ENCODE results near the gene GANAB. TPM values are rescaled to one million over a fixed set of nuclear protein-coding genes. Genes with fewer than 3 reads are reported as not detected.

The GANAB gene
- total and polyA plus RNA-seq, 7 donors, result 34.3 to 64.6 (median 62.0) TPM

- 38 to 53% (median 44%) methylated on average over 6 of the region's 6 CpGs for WGBS, 3 donors
- ATAC-seq (no peak), DNase-seq (no peak)
- Histone ChIP-seq H3K9me3 (no peaks in the 10 kb centered on the region), H3K4me1 (peaks cover 32% of the 10 kb centered on the region), H3K36me3 (ENCODE audit: insufficient read depth in 1 of 2, low read depth in 1 of 2) (peaks cover 0 to 48% of the 10 kb centered on the region in 2 donors), H3K27me3 (ENCODE audit: insufficient read depth in 3 of 3, low read length in 2 of 3) (no peaks in the 10 kb centered on the region), H3K4me3 (no peak overlapping the region), H3K27ac (peak overlapping the region; percentile 97)
- intact Hi-C loops (cut with DNase I), result no loop called here
- TF ChIP-seq CTCF (IDR thresholded peaks at IDR 0.05), result no peak
Measured at GRCh38 chr11:62647609-62648005, 1.2 kb upstream of the GANAB start.

GRCh38 chr11:62646825-62647608, 604 bp upstream of the GANAB start:
- Histone ChIP-seq H3K4me3 (peak overlapping the region; percentile 100), H3K36me3 (ENCODE audit: insufficient read depth in 1 of 2, low read depth in 1 of 2) (peaks cover 0 to 54% of the 10 kb centered on the region in 2 donors), H3K4me1 (peaks cover 30% of the 10 kb centered on the region), H3K27ac (peak overlapping the region; percentile 97), H3K27me3 (ENCODE audit: insufficient read depth in 3 of 3, low read length in 2 of 3) (no peaks in the 10 kb centered on the region), H3K9me3 (no peaks in the 10 kb centered on the region)
- WGBS, 3 donors, result 44 to 57% (median 50%) methylated on average over 30 to 32 of the region's 32 CpGs
- no peak for TF ChIP-seq CTCF (IDR thresholded peaks at IDR 0.05)
- ATAC-seq, result peak in 1 of 4 donors; percentile 4
- intact Hi-C loops (cut with DNase I), result no loop called here
- no peak for DNase-seq

- Histone ChIP-seq H3K27me3 (ENCODE audit: insufficient read depth in 3 of 3, low read length in 2 of 3) (no peaks in the 10 kb centered on the region), H3K4me1 (peaks cover 24% of the 10 kb centered on the region), H3K9me3 (no peaks in the 10 kb centered on the region), H3K27ac (peak overlapping the region; percentile 97), H3K4me3 (peak overlapping the region; percentile 100), H3K36me3 (ENCODE audit: insufficient read depth in 1 of 2, low read depth in 1 of 2) (peaks cover 0 to 54% of the 10 kb centered on the region in 2 donors)
- intact Hi-C loops (cut with DNase I), result no loop called here
- TF ChIP-seq CTCF (IDR thresholded peaks at IDR 0.05), result no peak
- ATAC-seq (no peak), DNase-seq (no peak)
- 9 to 14% (median 10%) methylated on average over 11 of the region's 11 CpGs for WGBS, 3 donors
Measured at GRCh38 chr11:62645671-62645945, 805 bp downstream of the GANAB start.

GRCh38 chr11:62644220-62644619, 2.2 kb downstream of the GANAB start:
- intact Hi-C loops (cut with DNase I), result no loop called here
- TF ChIP-seq CTCF (IDR thresholded peaks at IDR 0.05), result no peak
- Histone ChIP-seq H3K36me3 (ENCODE audit: insufficient read depth in 1 of 2, low read depth in 1 of 2) (peaks cover 0 to 48% of the 10 kb centered on the region in 2 donors), H3K4me1 (peaks cover 24% of the 10 kb centered on the region), H3K9me3 (no peaks in the 10 kb centered on the region), H3K27ac (no peak overlapping the region), H3K27me3 (ENCODE audit: insufficient read depth in 3 of 3, low read length in 2 of 3) (no peaks in the 10 kb centered on the region), H3K4me3 (no peak overlapping the region)
- WGBS, 3 donors, result 75 to 82% (median 75%) methylated on average over 8 of the region's 8 CpGs
- ATAC-seq (no peak), DNase-seq (no peak)

- 78 to 87% (median 81%) methylated on average over 6 of the region's 6 CpGs for WGBS, 3 donors
- ATAC-seq (no peak), DNase-seq (no peak)
- no peak overlapping the region for H3K4me3 ChIP-seq
- no peaks in the 10 kb centered on the region for H3K9me3 ChIP-seq
- TF ChIP-seq CTCF (IDR thresholded peaks at IDR 0.05), result no peak
- no peaks in the 10 kb centered on the region for H3K27me3 ChIP-seq (ENCODE audit: insufficient read depth in 3 of 3, low read length in 2 of 3)
- intact Hi-C loops (cut with DNase I), result no loop called here
- H3K36me3 ChIP-seq (ENCODE audit: insufficient read depth in 1 of 2, low read depth in 1 of 2), result peaks cover 20 to 100% of the 10 kb centered on the region in 2 donors
- H3K4me1 ChIP-seq, result no peaks in the 10 kb centered on the region
- no peak overlapping the region for H3K27ac ChIP-seq
Measured at GRCh38 chr11:62632492-62632891, 13.9 kb downstream of the GANAB start.
